ENCODE results near the gene AICDA.

GRCh38 chr12:8603286-8603685 lies 9.4 kb downstream of the AICDA start:
- no peak for TF ChIP-seq BACH2 (CRISPR knock-in tag; IDR thresholded peaks at IDR 0.05; ENCODE audit: borderline replicate concordance)
- TF ChIP-seq CSRNP3 (CRISPR knock-in tag; IDR thresholded peaks at IDR 0.05): no peak
- TF ChIP-seq CREB5 (CRISPR knock-in tag; IDR thresholded peaks at IDR 0.05; ENCODE audit: low read depth): no peak
